ENCODE measurements around the gene CCN6. TPM values are rescaled to one million over a fixed set of nuclear protein-coding genes. Genes with fewer than 3 reads are reported as not detected.

The CCN6 gene
- total and polyA plus RNA-seq, 2 donors (not counting 1 experiment from before 2014, with no cell fraction given): not detected

DNA sequence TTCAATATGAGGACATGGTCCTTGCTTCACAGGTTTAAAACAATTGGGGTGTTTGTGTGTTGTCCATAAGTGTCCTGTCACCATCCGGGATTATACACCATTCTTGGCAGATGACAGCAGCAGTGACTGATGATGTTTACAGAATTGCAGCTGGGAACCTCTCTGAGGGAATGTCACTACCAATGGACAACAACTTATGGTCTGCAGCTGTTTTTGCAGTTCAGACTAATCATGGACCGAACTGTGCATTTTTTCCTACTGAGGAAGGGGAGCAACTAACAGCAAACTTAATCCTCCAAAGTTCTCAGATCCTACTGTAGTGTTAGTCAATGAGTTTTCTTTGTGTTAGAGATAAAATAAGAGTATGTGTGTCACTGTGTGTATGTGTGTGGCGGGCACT lies 59.5 kb downstream of the CCN6 start:
- no peaks in the 10 kb centered on the region for H3K4me1 Mint-ChIP-seq
- DNase-seq (no peak), ATAC-seq (ENCODE audit: low read depth) (no peak)
- intact Hi-C loops (cut with micrococcal nuclease): no loop called here
- Histone ChIP-seq H2AFZ (ENCODE audit: insufficient read depth, low read depth, low read length, poor library complexity, severe bottlenecking) (no peak overlapping the region), H4K20me1 (ENCODE audit: control insufficient read depth, insufficient read depth, low read length, poor library complexity, severe bottlenecking) (no peaks in the 10 kb centered on the region), H3K79me2 (ENCODE audit: control insufficient read depth, insufficient read depth, low read length) (no peaks in the 10 kb centered on the region), H3K27ac (ENCODE audit: low read length in 2 of 2) (no peak overlapping the region), H3K9me3 (ENCODE audit: control extremely low read depth in 1 of 3, control insufficient read depth in 2 of 3, insufficient read depth in 1 of 3, low read length in 2 of 3) (no peaks in the 10 kb centered on the region), H3K4me2 (replicated peaks; ENCODE audit: low read depth, low read length, poor library complexity, severe bottlenecking) (no peak overlapping the region), H3K9ac (ENCODE audit: low read length) (no peak overlapping the region), H3K4me3 (ENCODE audit: control extremely low read depth in 1 of 5, extremely low read depth in 1 of 5, insufficient read depth in 1 of 5, low read depth in 2 of 5, low read length in 4 of 5) (no peak overlapping the region), H3K27me3 (replicated peaks in 1 of 4; ENCODE audit: control extremely low read depth in 1 of 4, control insufficient read depth in 3 of 4, insufficient read depth in 4 of 4, low read length in 3 of 4) (peaks cover 0 to 4% (median 2%) of the 10 kb centered on the region in 4 experiments), H3K4me1 (ENCODE audit: control insufficient read depth in 2 of 2, insufficient read depth in 2 of 2, low read length in 2 of 2) (no peaks in the 10 kb centered on the region), H3K36me3 (replicated peaks in 1 of 2; ENCODE audit: control extremely low read depth in 1 of 2, control insufficient read depth in 1 of 2, extremely low read depth in 1 of 2, insufficient read depth in 2 of 2, low read length in 1 of 2) (no peaks in the 10 kb centered on the region)
- ChIA-PET CTCF (no interaction called here), POLR2A (no interaction called here)
- no peak overlapping the region for H3K4me3 Mint-ChIP-seq
- no peak overlapping the region for H3K27ac Mint-ChIP-seq
- no peaks in the 10 kb centered on the region for H3K9me3 Mint-ChIP-seq (ENCODE audit: insufficient read depth)
- H3K27me3 Mint-ChIP-seq: peaks cover 25% of the 10 kb centered on the region
- WGBS (ENCODE audit: insufficient coverage): 90% methylated on average over 2 of the region's 3 CpGs
- TF ChIP-seq, protein P1, sequence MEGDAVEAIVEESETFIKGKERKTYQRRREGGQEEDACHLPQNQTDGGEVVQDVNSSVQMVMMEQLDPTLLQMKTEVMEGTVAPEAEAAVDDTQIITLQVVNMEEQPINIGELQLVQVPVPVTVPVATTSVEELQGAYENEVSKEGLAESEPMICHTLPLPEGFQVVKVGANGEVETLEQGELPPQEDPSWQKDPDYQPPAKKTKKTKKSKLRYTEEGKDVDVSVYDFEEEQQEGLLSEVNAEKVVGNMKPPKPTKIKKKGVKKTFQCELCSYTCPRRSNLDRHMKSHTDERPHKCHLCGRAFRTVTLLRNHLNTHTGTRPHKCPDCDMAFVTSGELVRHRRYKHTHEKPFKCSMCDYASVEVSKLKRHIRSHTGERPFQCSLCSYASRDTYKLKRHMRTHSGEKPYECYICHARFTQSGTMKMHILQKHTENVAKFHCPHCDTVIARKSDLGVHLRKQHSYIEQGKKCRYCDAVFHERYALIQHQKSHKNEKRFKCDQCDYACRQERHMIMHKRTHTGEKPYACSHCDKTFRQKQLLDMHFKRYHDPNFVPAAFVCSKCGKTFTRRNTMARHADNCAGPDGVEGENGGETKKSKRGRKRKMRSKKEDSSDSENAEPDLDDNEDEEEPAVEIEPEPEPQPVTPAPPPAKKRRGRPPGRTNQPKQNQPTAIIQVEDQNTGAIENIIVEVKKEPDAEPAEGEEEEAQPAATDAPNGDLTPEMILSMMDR (IDR thresholded peaks at IDR 0.05): no peak
- TF ChIP-seq EZH2 (IDR thresholded peaks at IDR 0.05; ENCODE audit: borderline replicate concordance, insufficient read depth, low read depth, low read length, poor library complexity, severe bottlenecking): no peak

DNA sequence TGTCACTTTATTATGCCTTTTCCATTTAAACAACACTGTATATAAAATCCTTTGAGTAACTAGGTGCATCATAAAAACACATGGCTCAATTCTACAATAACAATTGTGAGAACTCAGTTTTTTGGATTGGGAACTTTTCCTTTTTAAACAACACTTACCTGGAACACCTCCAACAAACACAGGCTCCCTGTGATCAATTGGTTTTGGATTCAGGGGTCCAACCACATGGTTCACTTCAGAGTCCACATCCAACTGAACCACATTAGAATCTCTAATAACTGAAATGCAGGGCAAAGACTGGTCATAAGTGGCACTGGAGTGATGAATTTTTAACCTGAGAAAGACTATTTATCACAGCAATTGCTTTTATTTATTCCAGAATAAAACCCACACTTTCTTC lies 60.0 kb downstream of the CCN6 start:
- intact Hi-C loops (cut with micrococcal nuclease): no loop called here
- no peaks in the 10 kb centered on the region for H3K9me3 Mint-ChIP-seq (ENCODE audit: insufficient read depth)
- H3K4me3 Mint-ChIP-seq: no peak overlapping the region

More for the DNA sequence above, 60.0 kb downstream of the CCN6 start:
- H2AFZ ChIP-seq (ENCODE audit: insufficient read depth, low read depth, low read length, poor library complexity, severe bottlenecking): no peak overlapping the region
- no peaks in the 10 kb centered on the region for H3K4me1 ChIP-seq (ENCODE audit: control insufficient read depth in 2 of 2, insufficient read depth in 2 of 2, low read length in 2 of 2)
- TF ChIP-seq EZH2 (IDR thresholded peaks at IDR 0.05; ENCODE audit: borderline replicate concordance, insufficient read depth, low read depth, low read length, poor library complexity, severe bottlenecking): no peak
- TF ChIP-seq, protein P1 (IDR thresholded peaks at IDR 0.05): no peak
- Mint-ChIP-seq H3K4me1 (no peaks in the 10 kb centered on the region), H3K27me3 (peaks cover 24% of the 10 kb centered on the region), H3K27ac (no peak overlapping the region)
- H3K36me3 ChIP-seq (replicated peaks in 1 of 2; ENCODE audit: control extremely low read depth in 1 of 2, control insufficient read depth in 1 of 2, extremely low read depth in 1 of 2, insufficient read depth in 2 of 2, low read length in 1 of 2): no peaks in the 10 kb centered on the region
- ChIA-PET CTCF (no interaction called here), POLR2A (no interaction called here)
- no peaks in the 10 kb centered on the region for H4K20me1 ChIP-seq (ENCODE audit: control insufficient read depth, insufficient read depth, low read length, poor library complexity, severe bottlenecking)
- ATAC-seq (ENCODE audit: low read depth): no peak
- no peak for DNase-seq
- no peaks in the 10 kb centered on the region for H3K79me2 ChIP-seq (ENCODE audit: control insufficient read depth, insufficient read depth, low read length)
- H3K27me3 ChIP-seq (replicated peaks in 1 of 4; ENCODE audit: control extremely low read depth in 1 of 4, control insufficient read depth in 3 of 4, insufficient read depth in 4 of 4, low read length in 3 of 4): peaks cover 0 to 4% (median 2%) of the 10 kb centered on the region in 4 experiments
- H3K4me3 ChIP-seq (ENCODE audit: control extremely low read depth in 1 of 5, extremely low read depth in 1 of 5, insufficient read depth in 1 of 5, low read depth in 2 of 5, low read length in 4 of 5): no peak overlapping the region
- no peak overlapping the region for H3K4me2 ChIP-seq (replicated peaks; ENCODE audit: low read depth, low read length, poor library complexity, severe bottlenecking)
- no peaks in the 10 kb centered on the region for H3K9me3 ChIP-seq (ENCODE audit: control extremely low read depth in 1 of 3, control insufficient read depth in 2 of 3, insufficient read depth in 1 of 3, low read length in 2 of 3)
- no peak overlapping the region for H3K9ac ChIP-seq (ENCODE audit: low read length)
- no peak overlapping the region for H3K27ac ChIP-seq (ENCODE audit: low read length in 2 of 2)
